Chondrocyte (in vitro differentiated cells): Measurements from ENCODE around the gene ERGIC1. TPM values are rescaled to one million over a fixed set of nuclear protein-coding genes. Genes with fewer than 3 reads are reported as not detected.
A peak's percentile ranks its signal among the peaks of the same experiment; 100 is the strongest.

Experiments
- DNase-seq: peaks from one replicate; pipeline ENCODE4 v3.0.0; 2021; ENCODE audit warnings: mixed read lengths, low spot score
- H3K27ac Mint-ChIP-seq: one replicate; pipeline ENCODE4 v1.8.0; 2021; ENCODE audit warnings: mild to moderate bottlenecking, moderate library complexity, mixed read lengths; ENCODE audit not compliant: unreplicated experiment
- H3K27me3 Mint-ChIP-seq: 2 replicates; pipeline ENCODE4 v1.8.0; 2021; ENCODE audit warnings: low read depth, mixed read lengths
- H3K36me3 Mint-ChIP-seq: 2 replicates; pipeline ENCODE4 v1.8.0; 2021; ENCODE audit warnings: low read depth, mixed read lengths
- H3K4me1 Mint-ChIP-seq: 2 replicates; pipeline ENCODE4 v1.8.0; 2021; ENCODE audit warnings: low read depth, mild to moderate bottlenecking, mixed read lengths
- H3K4me3 Mint-ChIP-seq: one replicate; pipeline ENCODE4 v1.8.0; 2021; ENCODE audit warnings: mild to moderate bottlenecking, moderate library complexity, mixed read lengths; ENCODE audit not compliant: unreplicated experiment
- H3K9me3 Mint-ChIP-seq: 2 replicates; pipeline ENCODE4 v1.8.0; 2021; ENCODE audit warnings: low read depth, mixed read lengths
- CTCF ChIP-seq: fragments of 200-600 bp; sonication (generic); IDR thresholded peaks from 2 replicates; pipeline ENCODE4 v1.5.0; 2021; ENCODE audit warnings: antibody characterized with exemption, mild to moderate bottlenecking, moderate library complexity
- total RNA-seq: library from RNA; stranded (reverse); gene quantifications from 3 replicates; pipeline ENCODE4 v1.2.1, GENCODE V29; 2021

The ERGIC1 gene
- total RNA-seq, 1 donor from 2014 or later, result 141 TPM

- no peak for DNase-seq
- Mint-ChIP-seq H3K27ac (peak overlapping the region; percentile 88), H3K36me3 (peaks cover 26% of the 10 kb centered on the region), H3K27me3 (no peaks in the 10 kb centered on the region), H3K9me3 (no peaks in the 10 kb centered on the region), H3K4me1 (peaks cover 16% of the 10 kb centered on the region), H3K4me3 (no peak overlapping the region)
- no peak for TF ChIP-seq CTCF
Observed at GRCh38 chr5:172920447-172920849, 86.4 kb downstream of the ERGIC1 start.

- DNase-seq, result no peak
- Mint-ChIP-seq H3K4me3 (peak overlapping the region; percentile 19), H3K36me3 (peaks cover 22% of the 10 kb centered on the region), H3K27me3 (no peaks in the 10 kb centered on the region), H3K4me1 (peaks cover 16% of the 10 kb centered on the region), H3K9me3 (no peaks in the 10 kb centered on the region), H3K27ac (peak overlapping the region; percentile 88)
- TF ChIP-seq CTCF, result no peak
Observed at GRCh38 chr5:172920995-172921394, 86.9 kb downstream of the ERGIC1 start.

GRCh38 chr5:172921906-172922305, 87.9 kb downstream of the ERGIC1 start:
- peaks cover 16% of the 10 kb centered on the region for H3K4me1 Mint-ChIP-seq
- no peak overlapping the region for H3K4me3 Mint-ChIP-seq
- peaks cover 18% of the 10 kb centered on the region for H3K36me3 Mint-ChIP-seq

GRCh38 chr5:172923539-172923938, 89.5 kb downstream of the ERGIC1 start:
- DNase-seq, result no peak
- Mint-ChIP-seq H3K27ac (no peak overlapping the region), H3K4me1 (peaks cover 16% of the 10 kb centered on the region), H3K4me3 (no peak overlapping the region), H3K9me3 (no peaks in the 10 kb centered on the region), H3K27me3 (no peaks in the 10 kb centered on the region), H3K36me3 (peaks cover 11% of the 10 kb centered on the region)
- TF ChIP-seq CTCF, result no peak

More at GRCh38 chr5:172921906-172922305, 87.9 kb downstream of the ERGIC1 start:
- DNase-seq, result no peak
- Mint-ChIP-seq H3K9me3 (no peaks in the 10 kb centered on the region), H3K27ac (no peak overlapping the region), H3K27me3 (no peaks in the 10 kb centered on the region)
- no peak for TF ChIP-seq CTCF

GRCh38 chr5:172925336-172925948, 91.4 kb downstream of the ERGIC1 start:
- Mint-ChIP-seq H3K4me3 (no peak overlapping the region), H3K4me1 (peaks cover 7% of the 10 kb centered on the region), H3K9me3 (no peaks in the 10 kb centered on the region), H3K36me3 (peaks cover 9% of the 10 kb centered on the region), H3K27me3 (no peaks in the 10 kb centered on the region), H3K27ac (no peak overlapping the region)
- TF ChIP-seq CTCF, result no peak
- DNase-seq, result no peak
